Fibroblast of villous mesenchyme (primary cell): ENCODE data around the gene NT5C3B. TPM values are rescaled to one million over a fixed set of nuclear protein-coding genes. Genes with fewer than 3 reads are reported as not detected.
A peak's percentile ranks its signal among the peaks of the same experiment; 100 is the strongest.

Experiments used
- DNase-seq: peaks from one replicate; pipeline ENCODE4 v3.0.0-alpha.2; 2010; ENCODE audit warnings: low read depth
- H3K4me3 ChIP-seq: 2 replicates; pipeline ENCODE4 v1.5.1; 2011; ENCODE audit warnings: low read depth, mild to moderate bottlenecking, low read length
- CTCF ChIP-seq: IDR thresholded peaks from 2 replicates; pipeline ENCODE4 v1.5.1; 2012; ENCODE audit warnings: low read depth, mild to moderate bottlenecking, low read length; ENCODE audit not compliant: insufficient read depth
- total RNA-seq: library from RNA; depleted of rRNA; stranded (reverse); fragments of >200 nt; gene quantifications from 2 replicates; pipeline ENCODE4 v1.2.3, GENCODE V29; 2012

The NT5C3B gene
- total RNA-seq, 1 donor: 58.7 TPM

- DNase-seq: no peak
- no peak overlapping the region for H3K4me3 ChIP-seq
- no peak for TF ChIP-seq CTCF
Measured at GRCh38 chr17:41823141-41823524, 12.9 kb downstream of the NT5C3B start.

GRCh38 chr17:41822216-41823140 is 13.6 kb downstream of the NT5C3B start:
- TF ChIP-seq CTCF: no peak
- no peak overlapping the region for H3K4me3 ChIP-seq
- DNase-seq: no peak

GRCh38 chr17:41821776-41822175 is 14.3 kb downstream of the NT5C3B start:
- TF ChIP-seq CTCF: no peak
- no peak for DNase-seq

GRCh38 chr17:41818024-41818423 is 18.0 kb downstream of the NT5C3B start:
- no peak for TF ChIP-seq CTCF
- DNase-seq: no peak
- H3K4me3 ChIP-seq: no peak overlapping the region

More at GRCh38 chr17:41821776-41822175, 14.3 kb downstream of the NT5C3B start:
- H3K4me3 ChIP-seq: no peak overlapping the region

GRCh38 chr17:41816637-41817320 is 19.3 kb downstream of the NT5C3B start:
- no peak for TF ChIP-seq CTCF
- DNase-seq: no peak
- no peak overlapping the region for H3K4me3 ChIP-seq

GRCh38 chr17:41814195-41814594 is 21.8 kb downstream of the NT5C3B start:
- TF ChIP-seq CTCF: no peak
- H3K4me3 ChIP-seq: peak overlapping the region; percentile 95
- peak; percentile 82 for DNase-seq
